ENCODE results near the gene ARHGAP23.

Gene ARHGAP23

GRCh38 chr17:38443356-38444031 is 15.2 kb downstream of the ARHGAP23 start:
- no peak for TF ChIP-seq MAX (IDR thresholded peaks at IDR 0.05)
- no peak for TF ChIP-seq REST (IDR thresholded peaks at IDR 0.05; ENCODE audit: low read depth)
- no peak for TF ChIP-seq TCF12 (IDR thresholded peaks at IDR 0.05; ENCODE audit: low read depth)
- no peak for TF ChIP-seq RAD21 (IDR thresholded peaks at IDR 0.05; ENCODE audit: low read depth)
- TF ChIP-seq FOXM1 (IDR thresholded peaks at IDR 0.05; ENCODE audit: borderline replicate concordance, low read depth): no peak
- TF ChIP-seq ZBTB7A (IDR thresholded peaks at IDR 0.05; ENCODE audit: low read depth): no peak
- TF ChIP-seq TEAD4 (IDR thresholded peaks at IDR 0.05): no peak
- no peak for TF ChIP-seq CREB1 (IDR thresholded peaks at IDR 0.05; ENCODE audit: low read depth)

GRCh38 chr17:38444151-38444550 is 15.9 kb downstream of the ARHGAP23 start:
- TF ChIP-seq EP300 (IDR thresholded peaks at IDR 0.05; ENCODE audit: borderline replicate concordance) (peak; percentile 3; the same call in 1 of the 2 replicates), YY1 (IDR thresholded peaks at IDR 0.05; ENCODE audit: low read depth) (no peak), REST (IDR thresholded peaks at IDR 0.05; ENCODE audit: low read depth) (no peak), NFIC (IDR thresholded peaks at IDR 0.05) (peak; percentile 47; the same call in 1 of the 2 replicates), FOXM1 (IDR thresholded peaks at IDR 0.05; ENCODE audit: borderline replicate concordance, low read depth) (0 out of 2 replicates have a peak, but pooled peaks have one; percentile 15), MAX (IDR thresholded peaks at IDR 0.05) (no peak), CREB1 (IDR thresholded peaks at IDR 0.05; ENCODE audit: low read depth) (no peak), ZBTB7A (IDR thresholded peaks at IDR 0.05; ENCODE audit: low read depth) (0 out of 2 replicates have a peak, but pooled peaks have one; percentile 34), TEAD4 (IDR thresholded peaks at IDR 0.05) (no peak; the same call in 1 of the 2 replicates), TCF12 (IDR thresholded peaks at IDR 0.05; ENCODE audit: low read depth) (no peak), USF1 (IDR thresholded peaks at IDR 0.05) (peak; percentile 35; the same call in 1 of the 2 replicates), RAD21 (IDR thresholded peaks at IDR 0.05; ENCODE audit: low read depth) (peak; percentile 93), TAF1 (IDR thresholded peaks at IDR 0.05; ENCODE audit: low read depth) (no peak), CEBPB (IDR thresholded peaks at IDR 0.05) (no peak), EGR1 (IDR thresholded peaks at IDR 0.05) (no peak)

GRCh38 chr17:38447502-38448085 is 19.3 kb downstream of the ARHGAP23 start:
- TF ChIP-seq TCF12 (IDR thresholded peaks at IDR 0.05; ENCODE audit: low read depth): no peak
- no peak for TF ChIP-seq REST (IDR thresholded peaks at IDR 0.05; ENCODE audit: low read depth)
- TF ChIP-seq RAD21 (IDR thresholded peaks at IDR 0.05; ENCODE audit: low read depth): no peak
- TF ChIP-seq TEAD4 (IDR thresholded peaks at IDR 0.05): no peak
- TF ChIP-seq USF1 (IDR thresholded peaks at IDR 0.05): no peak
- TF ChIP-seq EGR1 (IDR thresholded peaks at IDR 0.05): no peak

- TF ChIP-seq REST (IDR thresholded peaks at IDR 0.05; ENCODE audit: low read depth) (no peak), FOXM1 (IDR thresholded peaks at IDR 0.05; ENCODE audit: borderline replicate concordance, low read depth) (no peak), CREB1 (IDR thresholded peaks at IDR 0.05; ENCODE audit: low read depth) (no peak), TEAD4 (IDR thresholded peaks at IDR 0.05) (no peak), ZBTB7A (IDR thresholded peaks at IDR 0.05; ENCODE audit: low read depth) (no peak), CEBPB (IDR thresholded peaks at IDR 0.05) (no peak), EP300 (IDR thresholded peaks at IDR 0.05; ENCODE audit: borderline replicate concordance) (no peak), MAX (IDR thresholded peaks at IDR 0.05) (no peak), NFIC (IDR thresholded peaks at IDR 0.05) (no peak), TCF12 (IDR thresholded peaks at IDR 0.05; ENCODE audit: low read depth) (no peak), USF1 (IDR thresholded peaks at IDR 0.05) (no peak), YY1 (IDR thresholded peaks at IDR 0.05; ENCODE audit: low read depth) (no peak), RAD21 (IDR thresholded peaks at IDR 0.05; ENCODE audit: low read depth) (no peak)
Measured at GRCh38 chr17:38448208-38448771, 20.0 kb downstream of the ARHGAP23 start.
